Measurements from ENCODE around the gene CEACAM18. TPM values are rescaled to one million over a fixed set of nuclear protein-coding genes. Genes with fewer than 3 reads are reported as not detected.

CEACAM18 gene
- total RNA-seq, 1 experiment from 2014 or later, result not detected

DNA sequence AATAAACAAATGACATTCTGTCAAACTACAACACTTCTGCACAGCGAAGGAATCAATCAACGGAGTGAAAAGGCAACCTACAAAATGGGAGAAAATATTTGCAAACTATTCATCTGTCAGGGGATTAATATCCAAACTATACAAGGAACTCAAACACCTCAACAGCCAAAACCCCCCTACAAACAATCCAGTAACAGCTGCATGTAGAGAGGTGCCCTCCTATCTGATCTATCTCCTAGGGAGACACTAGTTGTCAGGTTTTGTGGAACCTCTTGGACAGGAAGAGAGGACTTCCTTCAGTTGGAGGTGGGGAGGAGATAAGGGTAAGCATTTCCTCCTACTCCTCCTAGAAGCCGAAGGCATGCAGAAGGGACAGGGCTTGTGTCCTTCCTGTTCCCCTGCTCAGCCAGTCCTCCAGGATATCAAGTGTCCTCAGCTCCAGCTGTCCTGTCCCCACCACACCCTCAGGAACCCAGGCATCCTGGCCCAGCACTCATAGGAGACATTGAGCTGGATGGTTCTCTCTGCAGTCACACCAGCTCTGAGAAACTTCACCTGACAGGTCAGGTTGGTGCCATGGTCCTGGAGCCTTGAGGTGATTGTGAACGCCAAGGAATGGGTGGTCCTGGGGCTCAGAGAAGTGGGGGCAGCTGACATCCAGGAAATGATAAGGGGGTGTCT is 10.3 kb upstream of the CEACAM18 start:
- Mint-ChIP-seq H3K4me3 (ENCODE audit: unreplicated experiment) (no peak overlapping the region), H3K4me1 (ENCODE audit: insufficient read depth, unreplicated experiment) (no peaks in the 10 kb centered on the region), H3K9me3 (ENCODE audit: unreplicated experiment) (no peaks in the 10 kb centered on the region), H3K27me3 (ENCODE audit: insufficient read depth, unreplicated experiment) (no peaks in the 10 kb centered on the region), H3K27ac (ENCODE audit: low read depth, unreplicated experiment) (no peak overlapping the region), H3K36me3 (ENCODE audit: insufficient read depth, unreplicated experiment) (no peaks in the 10 kb centered on the region)
- TF ChIP-seq, protein P1, sequence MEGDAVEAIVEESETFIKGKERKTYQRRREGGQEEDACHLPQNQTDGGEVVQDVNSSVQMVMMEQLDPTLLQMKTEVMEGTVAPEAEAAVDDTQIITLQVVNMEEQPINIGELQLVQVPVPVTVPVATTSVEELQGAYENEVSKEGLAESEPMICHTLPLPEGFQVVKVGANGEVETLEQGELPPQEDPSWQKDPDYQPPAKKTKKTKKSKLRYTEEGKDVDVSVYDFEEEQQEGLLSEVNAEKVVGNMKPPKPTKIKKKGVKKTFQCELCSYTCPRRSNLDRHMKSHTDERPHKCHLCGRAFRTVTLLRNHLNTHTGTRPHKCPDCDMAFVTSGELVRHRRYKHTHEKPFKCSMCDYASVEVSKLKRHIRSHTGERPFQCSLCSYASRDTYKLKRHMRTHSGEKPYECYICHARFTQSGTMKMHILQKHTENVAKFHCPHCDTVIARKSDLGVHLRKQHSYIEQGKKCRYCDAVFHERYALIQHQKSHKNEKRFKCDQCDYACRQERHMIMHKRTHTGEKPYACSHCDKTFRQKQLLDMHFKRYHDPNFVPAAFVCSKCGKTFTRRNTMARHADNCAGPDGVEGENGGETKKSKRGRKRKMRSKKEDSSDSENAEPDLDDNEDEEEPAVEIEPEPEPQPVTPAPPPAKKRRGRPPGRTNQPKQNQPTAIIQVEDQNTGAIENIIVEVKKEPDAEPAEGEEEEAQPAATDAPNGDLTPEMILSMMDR (IDR thresholded peaks at IDR 0.05; ENCODE audit: unreplicated experiment), result no peak
- POLR2A ChIA-PET, result no interaction called here
- intact Hi-C loops (cut with micrococcal nuclease), result no loop called here
- no TSS peak for BruUV-seq (replicated peaks)
- CTCF ChIA-PET, result interaction anchor here (0.7 to 1.5 kb wide), 5 partner anchors 171 to 300 kb away, joined by 3 to 7 read pairs (median 3); no protein-coding TSS in a partner anchor
- DNase-seq (ENCODE audit: unreplicated experiment), result no peak

DNA sequence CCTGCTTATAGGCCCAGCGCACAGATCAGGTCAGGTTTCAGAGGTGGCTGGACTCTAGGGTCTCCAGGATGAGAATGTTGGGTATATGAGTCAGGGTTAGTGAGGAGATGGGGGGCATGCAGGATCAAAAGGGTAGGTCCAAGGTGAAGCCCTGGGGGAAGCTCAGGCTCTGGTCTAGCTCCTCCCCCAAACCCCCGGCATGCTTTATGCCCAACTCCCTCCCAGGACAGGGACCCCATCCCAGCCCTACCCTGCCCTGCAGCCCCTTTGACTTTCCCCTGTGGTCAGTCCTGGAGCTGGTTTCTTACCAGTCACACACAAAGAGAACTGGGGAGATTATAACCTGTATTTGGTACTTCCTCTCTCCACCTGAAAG is 9.8 kb upstream of the CEACAM18 start:
- no peaks in the 10 kb centered on the region for H3K36me3 Mint-ChIP-seq (ENCODE audit: insufficient read depth, unreplicated experiment)
- no peaks in the 10 kb centered on the region for H3K9me3 Mint-ChIP-seq (ENCODE audit: unreplicated experiment)
- no TSS peak for BruUV-seq (replicated peaks)
- no peak overlapping the region for H3K27ac Mint-ChIP-seq (ENCODE audit: low read depth, unreplicated experiment)
- no peaks in the 10 kb centered on the region for H3K4me1 Mint-ChIP-seq (ENCODE audit: insufficient read depth, unreplicated experiment)
- H3K27me3 Mint-ChIP-seq (ENCODE audit: insufficient read depth, unreplicated experiment), result no peaks in the 10 kb centered on the region
- H3K4me3 Mint-ChIP-seq (ENCODE audit: unreplicated experiment), result no peak overlapping the region
- ChIA-PET POLR2A (no interaction called here), CTCF (interaction anchor here (0.7 to 1.5 kb wide), 5 partner anchors 170 to 301 kb away, joined by 3 to 7 read pairs (median 3); no protein-coding TSS in a partner anchor)
- no peak for DNase-seq (ENCODE audit: unreplicated experiment)
- TF ChIP-seq, protein P1 (IDR thresholded peaks at IDR 0.05; ENCODE audit: unreplicated experiment), result no peak
- intact Hi-C loops (cut with micrococcal nuclease), result no loop called here

DNA sequence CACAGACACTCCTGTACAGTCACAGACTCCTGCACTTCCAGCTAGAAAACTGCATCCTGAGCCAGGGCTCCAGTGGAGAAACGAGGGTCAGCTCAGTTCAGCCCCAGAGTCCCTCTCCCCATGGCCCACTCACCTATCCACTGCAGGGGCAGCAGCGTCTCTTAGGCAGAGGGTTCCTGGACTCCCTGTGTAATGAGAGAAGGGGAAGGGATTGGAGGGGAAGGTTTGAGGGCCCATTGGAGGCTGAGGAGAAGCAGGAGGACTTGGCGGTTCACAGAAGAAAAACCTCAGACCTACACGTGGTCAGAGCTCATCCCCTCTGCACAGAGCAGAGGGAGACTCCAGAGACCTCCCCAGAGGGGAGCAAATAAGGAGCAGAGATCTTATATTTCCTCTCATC is 9.2 kb upstream of the CEACAM18 start:
- Mint-ChIP-seq H3K4me3 (ENCODE audit: unreplicated experiment) (no peak overlapping the region), H3K9me3 (ENCODE audit: unreplicated experiment) (no peaks in the 10 kb centered on the region), H3K27ac (ENCODE audit: low read depth, unreplicated experiment) (no peak overlapping the region), H3K4me1 (ENCODE audit: insufficient read depth, unreplicated experiment) (no peaks in the 10 kb centered on the region), H3K27me3 (ENCODE audit: insufficient read depth, unreplicated experiment) (no peaks in the 10 kb centered on the region), H3K36me3 (ENCODE audit: insufficient read depth, unreplicated experiment) (no peaks in the 10 kb centered on the region)
- ChIA-PET CTCF (interaction anchor here (0.6 to 1.5 kb wide), 5 partner anchors 28 to 219 kb away, joined by 3 to 7 read pairs (median 3); no protein-coding TSS in a partner anchor), POLR2A (no interaction called here)
- intact Hi-C loops (cut with micrococcal nuclease), result no loop called here
- TF ChIP-seq, protein P1 (IDR thresholded peaks at IDR 0.05; ENCODE audit: unreplicated experiment), result no peak
- no TSS peak for BruUV-seq (replicated peaks)
- DNase-seq (ENCODE audit: unreplicated experiment), result no peak

DNA sequence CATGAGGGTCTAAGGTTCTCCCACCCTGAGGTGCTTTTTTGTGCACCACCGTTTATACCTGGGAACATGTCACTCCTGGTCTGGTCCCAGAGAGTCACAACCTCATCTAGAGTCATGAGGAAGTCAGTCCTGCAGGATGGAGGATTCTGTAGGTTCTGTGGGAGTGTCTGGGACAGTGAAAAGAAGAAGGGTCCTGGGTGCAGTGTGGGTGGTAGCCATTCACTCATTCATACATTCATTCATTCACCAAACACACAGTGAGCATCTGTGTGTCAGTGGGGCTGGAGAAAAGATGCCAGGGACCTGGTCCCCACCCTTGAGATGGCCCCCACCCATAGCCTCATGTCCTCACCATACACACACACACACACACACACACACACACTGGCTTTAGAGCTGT is 8.7 kb upstream of the CEACAM18 start:
- ChIA-PET POLR2A (no interaction called here), CTCF (interaction anchor here (0.7 to 1.1 kb wide), 2 partner anchors 16 to 28 kb away, joined by 3 read pairs; no protein-coding TSS in a partner anchor)
- H3K9me3 Mint-ChIP-seq (ENCODE audit: unreplicated experiment), result no peaks in the 10 kb centered on the region
- H3K36me3 Mint-ChIP-seq (ENCODE audit: insufficient read depth, unreplicated experiment), result no peaks in the 10 kb centered on the region
- no peak for DNase-seq (ENCODE audit: unreplicated experiment)
- H3K27ac Mint-ChIP-seq (ENCODE audit: low read depth, unreplicated experiment), result no peak overlapping the region
- H3K4me3 Mint-ChIP-seq (ENCODE audit: unreplicated experiment), result no peak overlapping the region
- no TSS peak for BruUV-seq (replicated peaks)
- TF ChIP-seq, protein P1 (IDR thresholded peaks at IDR 0.05; ENCODE audit: unreplicated experiment), result no peak
- intact Hi-C loops (cut with micrococcal nuclease), result no loop called here
- H3K27me3 Mint-ChIP-seq (ENCODE audit: insufficient read depth, unreplicated experiment), result no peaks in the 10 kb centered on the region
- H3K4me1 Mint-ChIP-seq (ENCODE audit: insufficient read depth, unreplicated experiment), result no peaks in the 10 kb centered on the region
